Gastrocnemius medialis (tissue), 4 donors: Measurements from ENCODE around the gene FBLN2.

ENCODE experiments used
- POLR2A ChIP-seq, 2 donors: fragments of 450-650 bp; IDR thresholded peaks; one replicate each; pipeline ENCODE4 v1.6.1; 2017; ENCODE audit warnings: antibody characterized with exemption in 2 of 2, mild to moderate bottlenecking in 2 of 2, moderate library complexity in 2 of 2
- TF ChIP-seq, protein P1 (sequence below), 5 experiments: fragments of 450-650 bp in 3 of 5; fragments of 200-600 bp in 2 of 5; sonication (generic) in 2 of 5; IDR thresholded peaks in 4 of 5; conservative IDR thresholded peaks in 1 of 5; 1 replicate in 4 of 5; 2 replicates in 1 of 5; pipeline ENCODE4 v1.5.1; 2016 to 2019; ENCODE audit warnings: antibody characterized with exemption in 5 of 5, mild to moderate bottlenecking in 3 of 5, moderate library complexity in 3 of 5

DNA sequence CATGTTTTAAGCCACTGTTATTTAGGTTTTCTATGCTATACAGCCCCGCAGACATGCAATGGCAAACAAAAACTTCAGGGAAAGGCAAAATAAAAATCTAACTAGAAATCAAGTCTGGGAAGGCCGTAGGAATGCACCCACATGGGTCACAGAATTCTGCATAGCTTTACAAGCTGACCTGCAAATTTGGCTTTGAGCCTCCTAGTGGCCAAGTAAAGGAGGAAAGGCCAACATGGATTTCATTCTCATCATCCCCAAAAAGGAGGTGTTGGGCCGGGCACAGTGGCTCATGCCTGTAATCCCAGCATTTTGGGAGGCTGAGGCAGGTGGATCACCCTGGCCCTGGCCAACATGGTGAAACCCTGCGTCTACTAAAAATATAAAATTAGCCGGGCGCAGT is 124.3 kb downstream of the FBLN2 start:
- TF ChIP-seq, protein P1, sequence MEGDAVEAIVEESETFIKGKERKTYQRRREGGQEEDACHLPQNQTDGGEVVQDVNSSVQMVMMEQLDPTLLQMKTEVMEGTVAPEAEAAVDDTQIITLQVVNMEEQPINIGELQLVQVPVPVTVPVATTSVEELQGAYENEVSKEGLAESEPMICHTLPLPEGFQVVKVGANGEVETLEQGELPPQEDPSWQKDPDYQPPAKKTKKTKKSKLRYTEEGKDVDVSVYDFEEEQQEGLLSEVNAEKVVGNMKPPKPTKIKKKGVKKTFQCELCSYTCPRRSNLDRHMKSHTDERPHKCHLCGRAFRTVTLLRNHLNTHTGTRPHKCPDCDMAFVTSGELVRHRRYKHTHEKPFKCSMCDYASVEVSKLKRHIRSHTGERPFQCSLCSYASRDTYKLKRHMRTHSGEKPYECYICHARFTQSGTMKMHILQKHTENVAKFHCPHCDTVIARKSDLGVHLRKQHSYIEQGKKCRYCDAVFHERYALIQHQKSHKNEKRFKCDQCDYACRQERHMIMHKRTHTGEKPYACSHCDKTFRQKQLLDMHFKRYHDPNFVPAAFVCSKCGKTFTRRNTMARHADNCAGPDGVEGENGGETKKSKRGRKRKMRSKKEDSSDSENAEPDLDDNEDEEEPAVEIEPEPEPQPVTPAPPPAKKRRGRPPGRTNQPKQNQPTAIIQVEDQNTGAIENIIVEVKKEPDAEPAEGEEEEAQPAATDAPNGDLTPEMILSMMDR (IDR thresholded peaks at IDR 0.05 in 4 of 5, conservative IDR thresholded peaks at IDR 0.05 in 1 of 5): no peak
- no peak for TF ChIP-seq POLR2A (IDR thresholded peaks at IDR 0.05)
